OCI-LY1 (cell line): ENCODE measurements around the gene SDE2.

Experiments
- CTCF ChIP-seq: fragments of 200-600 bp; sonication (generic), shearing (Covaris generic); IDR thresholded peaks from 2 replicates; pipeline ENCODE4 v1.5.1; 2017; ENCODE audit warnings: mild to moderate bottlenecking, antibody characterized with exemption, low read length, moderate library complexity, mixed read lengths
- EZH2 ChIP-seq: fragments of 200-600 bp; sonication (generic), shearing (Covaris generic); IDR thresholded peaks from 2 replicates; pipeline ENCODE4 v1.8.0; 2017; ENCODE audit warnings: borderline replicate concordance, mixed run types, mild to moderate bottlenecking, antibody characterized with exemption, low read length, moderate library complexity, mixed read lengths

GRCh38 chr1:225977937-225978748 lies 21.0 kb downstream of the SDE2 start:
- peak; percentile 43; the same call in 1 of the 2 replicates for TF ChIP-seq CTCF
- TF ChIP-seq EZH2 = no peak
